ENCODE results near the gene AUTS2. TPM values are rescaled to one million over a fixed set of nuclear protein-coding genes. Genes with fewer than 3 reads are reported as not detected.

AUTS2 gene
- total RNA-seq, 1 experiment from 2014 or later = not detected

DNA sequence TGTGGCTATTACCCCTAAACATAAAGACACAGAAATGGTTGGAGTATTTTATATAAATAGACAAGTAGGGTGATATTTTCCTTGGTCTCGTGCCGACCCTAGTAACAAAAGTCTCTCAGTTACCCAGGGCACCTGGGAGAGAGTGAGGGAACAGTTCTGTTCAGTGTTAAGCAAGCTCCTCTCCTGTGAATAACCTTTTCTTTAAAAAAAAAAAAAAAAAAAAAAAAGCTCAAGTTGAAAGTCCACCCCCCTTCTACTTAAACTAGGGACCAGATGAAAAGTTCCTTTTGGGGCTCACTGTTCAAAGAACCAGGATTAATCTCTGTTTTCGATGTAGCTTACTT lies 896.7 kb downstream of the AUTS2 start:
- no peaks in the 10 kb centered on the region for H3K36me3 ChIP-seq
- H3K4me1 ChIP-seq (replicated peaks) = no peaks in the 10 kb centered on the region
- no peak overlapping the region for H3K27ac ChIP-seq
- H3K9me3 ChIP-seq (replicated peaks) = no peaks in the 10 kb centered on the region; the same call in 1 of the 2 replicates
- no peak for DNase-seq (ENCODE audit: low read depth in 1 of 2, low spot score in 2 of 2)
- no peak overlapping the region for H3K4me3 ChIP-seq
- H3K27me3 ChIP-seq (replicated peaks) = no peaks in the 10 kb centered on the region

DNA sequence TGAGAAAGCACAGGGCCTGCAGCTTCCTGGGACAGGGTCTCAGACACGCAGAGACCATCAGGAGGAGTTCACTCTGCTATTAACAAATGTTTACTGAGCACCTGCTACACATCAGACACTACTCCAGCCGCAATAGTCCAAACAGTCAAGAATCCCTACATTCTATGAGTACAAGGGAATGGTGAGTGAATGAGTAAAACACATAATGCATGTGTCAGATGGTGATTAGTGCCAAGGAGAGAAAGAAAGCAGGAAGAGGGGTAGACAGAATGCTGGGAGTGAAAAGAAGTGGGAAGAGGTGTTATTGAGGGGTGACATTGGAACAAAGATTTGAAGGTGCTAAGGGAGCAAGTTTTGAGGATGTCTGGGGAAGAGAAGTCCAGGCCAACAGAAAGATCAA lies 899.5 kb downstream of the AUTS2 start:
- Histone ChIP-seq H3K36me3 (no peaks in the 10 kb centered on the region), H3K4me1 (replicated peaks) (no peaks in the 10 kb centered on the region), H3K27me3 (replicated peaks) (no peaks in the 10 kb centered on the region), H3K4me3 (no peak overlapping the region), H3K27ac (no peak overlapping the region), H3K9me3 (replicated peaks) (no peaks in the 10 kb centered on the region; the same call in 1 of the 2 replicates)
- DNase-seq (ENCODE audit: low read depth in 1 of 2, low spot score in 2 of 2) = no peak

DNA sequence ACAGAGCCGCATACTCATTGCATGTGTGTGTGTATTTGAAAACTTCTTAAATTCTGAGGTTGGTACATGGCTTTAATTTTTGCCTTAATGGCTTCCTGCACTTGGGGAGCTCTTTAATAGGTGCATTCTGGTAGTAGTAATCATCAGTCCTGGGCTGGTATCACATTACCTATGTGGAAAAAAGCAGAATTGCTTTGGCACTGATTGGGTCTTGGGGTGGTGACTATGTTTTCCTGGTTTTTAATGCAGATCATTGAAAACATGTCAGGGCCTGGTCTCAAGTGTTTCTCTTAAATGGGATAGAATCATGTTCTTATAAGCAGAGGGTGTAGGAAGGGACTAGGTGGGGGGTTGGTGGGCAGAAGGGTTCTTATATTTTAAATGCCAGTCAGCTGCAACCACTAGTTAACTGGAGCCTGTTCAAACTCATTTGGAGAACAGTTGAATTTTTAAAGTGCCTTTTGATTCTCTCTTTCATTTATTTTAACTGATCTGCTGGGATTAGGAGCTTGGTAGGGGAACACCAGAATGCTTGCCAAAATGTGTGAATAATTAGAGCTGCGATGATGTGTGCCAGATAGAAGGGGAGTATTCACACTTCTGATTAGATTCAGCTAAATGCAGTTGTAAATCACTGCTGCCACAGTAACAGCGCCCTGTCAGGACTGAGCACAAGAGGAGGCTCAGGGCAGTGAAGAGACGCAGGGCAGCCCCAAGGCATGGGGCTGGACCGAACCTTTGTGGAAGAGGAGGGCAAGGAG lies 900.1 kb downstream of the AUTS2 start:
- no peaks in the 10 kb centered on the region for H3K27me3 ChIP-seq (replicated peaks)
- H3K4me3 ChIP-seq = no peak overlapping the region
- no peaks in the 10 kb centered on the region; the same call in 1 of the 2 replicates for H3K9me3 ChIP-seq (replicated peaks)
- H3K4me1 ChIP-seq (replicated peaks) = no peaks in the 10 kb centered on the region
- no peak for DNase-seq (ENCODE audit: low read depth in 1 of 2, low spot score in 2 of 2)
- no peak overlapping the region for H3K27ac ChIP-seq
- H3K36me3 ChIP-seq = no peaks in the 10 kb centered on the region

DNA sequence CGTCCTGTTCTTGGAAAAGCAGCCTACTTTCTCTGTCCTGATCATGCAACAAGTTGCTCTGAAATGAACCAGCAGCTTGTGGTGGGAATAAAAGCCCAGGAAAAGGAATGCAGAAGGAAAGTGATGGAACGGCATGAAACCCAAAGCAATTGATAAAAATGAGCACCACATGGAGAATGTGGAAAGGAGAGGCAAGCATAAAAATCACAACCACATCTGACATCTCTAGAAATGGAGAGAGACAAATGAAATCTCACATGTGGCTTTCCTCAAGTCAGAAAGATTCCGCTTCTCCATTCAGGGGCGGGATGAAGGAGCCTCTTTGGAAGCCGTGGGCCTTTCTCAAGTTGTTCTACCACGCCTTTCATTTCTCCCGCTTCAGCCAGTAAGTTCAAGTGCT lies 902.0 kb downstream of the AUTS2 start:
- H3K4me1 ChIP-seq (replicated peaks) = no peaks in the 10 kb centered on the region
- no peak overlapping the region for H3K27ac ChIP-seq
- no peaks in the 10 kb centered on the region for H3K36me3 ChIP-seq
- no peaks in the 10 kb centered on the region for H3K27me3 ChIP-seq (replicated peaks)
- no peaks in the 10 kb centered on the region; the same call in 1 of the 2 replicates for H3K9me3 ChIP-seq (replicated peaks)
- H3K4me3 ChIP-seq = no peak overlapping the region
- DNase-seq (ENCODE audit: low read depth in 1 of 2, low spot score in 2 of 2) = no peak

DNA sequence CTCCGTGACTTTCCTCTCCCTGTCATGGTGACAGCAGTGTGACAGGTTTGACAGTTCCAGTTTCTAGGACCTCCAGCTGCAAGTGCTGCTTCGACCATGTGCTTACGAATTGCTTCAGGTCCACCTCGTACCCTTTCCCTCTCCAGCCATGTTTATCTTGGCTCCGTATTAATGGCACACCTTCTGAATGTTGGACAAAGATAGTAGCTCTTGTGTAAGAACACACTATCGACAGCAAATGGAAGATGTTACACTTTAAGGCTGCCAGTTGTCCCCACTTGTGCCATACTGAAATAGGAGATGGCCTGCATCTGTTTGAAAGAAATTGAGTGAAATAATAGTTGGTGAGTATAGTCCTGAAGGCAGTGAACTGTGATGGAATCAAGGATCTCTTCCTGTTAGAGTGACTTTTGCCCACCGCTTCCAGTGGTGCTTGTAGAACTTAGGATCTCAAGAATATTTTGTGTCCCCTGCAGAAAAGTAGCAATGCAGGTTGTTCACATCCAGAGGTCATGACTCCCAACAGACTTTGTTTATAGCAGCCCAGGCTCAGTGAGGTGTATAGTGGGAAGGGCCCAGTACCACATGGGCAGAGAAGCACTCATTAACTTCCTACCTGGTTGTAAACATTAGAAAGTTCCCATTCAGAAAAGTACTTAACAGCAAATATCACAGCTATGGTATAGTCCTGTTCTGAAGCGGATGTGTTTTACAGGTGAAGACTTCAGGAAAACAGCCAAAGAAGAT lies 904.0 kb downstream of the AUTS2 start:
- no peaks in the 10 kb centered on the region; the same call in 1 of the 2 replicates for H3K9me3 ChIP-seq (replicated peaks)
- DNase-seq (ENCODE audit: low read depth in 1 of 2, low spot score in 2 of 2) = no peak
- no peaks in the 10 kb centered on the region for H3K36me3 ChIP-seq
- H3K4me3 ChIP-seq = no peak overlapping the region
- no peak overlapping the region for H3K27ac ChIP-seq
- no peaks in the 10 kb centered on the region for H3K4me1 ChIP-seq (replicated peaks)
- H3K27me3 ChIP-seq (replicated peaks) = no peaks in the 10 kb centered on the region

DNA sequence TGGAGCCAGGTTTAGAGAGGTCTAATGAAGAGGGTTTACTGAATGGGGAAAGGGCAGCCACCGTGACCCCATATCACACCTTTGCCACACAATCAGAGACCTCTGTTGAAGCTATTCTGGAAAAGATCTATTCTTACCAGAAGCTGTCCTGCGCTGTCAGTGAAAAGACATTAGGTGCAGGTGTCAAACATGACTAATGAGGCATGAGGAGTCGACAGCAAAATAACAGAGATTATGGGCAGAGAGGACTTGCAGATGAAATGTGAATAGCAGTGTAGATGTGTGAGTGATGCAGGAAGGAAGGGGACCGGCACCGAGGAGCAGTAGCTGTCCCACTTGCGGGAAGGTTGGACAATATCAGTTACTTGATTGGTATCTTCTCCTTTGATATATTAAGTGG lies 906.0 kb downstream of the AUTS2 start:
- Histone ChIP-seq H3K27ac (no peak overlapping the region), H3K4me1 (replicated peaks) (no peaks in the 10 kb centered on the region), H3K9me3 (replicated peaks) (no peaks in the 10 kb centered on the region; the same call in 1 of the 2 replicates), H3K36me3 (no peaks in the 10 kb centered on the region), H3K4me3 (no peak overlapping the region), H3K27me3 (replicated peaks) (no peaks in the 10 kb centered on the region)
- DNase-seq (ENCODE audit: low read depth in 1 of 2, low spot score in 2 of 2) = no peak

DNA sequence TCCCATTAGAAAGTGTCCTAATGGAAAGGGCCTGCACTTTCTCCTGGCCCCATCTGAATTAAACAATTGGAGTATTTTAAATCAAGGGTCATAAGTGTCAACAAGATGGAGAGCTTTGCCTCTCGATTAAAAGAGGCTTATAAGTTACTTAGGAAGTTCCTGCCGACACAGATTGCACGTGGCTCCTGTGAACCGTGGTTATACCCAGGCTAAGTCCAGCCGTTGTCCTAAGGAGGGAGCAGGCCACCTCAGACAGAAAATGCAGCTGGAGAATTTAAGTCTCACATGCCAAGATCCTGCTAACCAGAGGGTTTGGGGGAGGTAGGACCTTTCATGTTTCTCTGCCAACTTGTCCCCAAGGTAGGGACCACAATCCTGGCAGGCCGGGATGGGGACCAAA lies 907.2 kb downstream of the AUTS2 start:
- no peaks in the 10 kb centered on the region for H3K27me3 ChIP-seq (replicated peaks)
- no peak overlapping the region for H3K27ac ChIP-seq
- DNase-seq (ENCODE audit: low read depth in 1 of 2, low spot score in 2 of 2) = no peak
- no peak overlapping the region for H3K4me3 ChIP-seq
- no peaks in the 10 kb centered on the region for H3K4me1 ChIP-seq (replicated peaks)
- H3K9me3 ChIP-seq (replicated peaks) = no peaks in the 10 kb centered on the region; the same call in 1 of the 2 replicates
- no peaks in the 10 kb centered on the region for H3K36me3 ChIP-seq

DNA sequence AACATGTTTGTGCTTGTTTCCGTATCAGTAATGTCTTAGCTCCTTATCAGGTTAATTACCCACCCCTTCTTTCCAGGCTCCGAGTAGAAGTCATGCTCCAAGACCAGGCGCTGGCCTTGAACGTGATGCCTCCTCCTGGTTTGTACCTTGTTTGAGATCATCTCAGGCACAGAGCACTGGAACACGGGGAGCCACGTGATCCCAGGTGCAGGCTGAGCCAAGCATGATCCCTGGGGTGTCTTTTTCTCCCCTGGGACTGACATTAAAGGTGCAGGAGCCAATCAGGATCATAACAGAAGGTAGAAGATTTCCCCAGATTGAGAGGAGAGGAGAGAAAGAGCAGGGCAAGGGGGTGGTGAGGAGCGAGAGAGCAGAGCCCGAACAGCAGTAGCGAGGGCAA lies 907.6 kb downstream of the AUTS2 start:
- Histone ChIP-seq H3K27ac (no peak overlapping the region), H3K4me3 (no peak overlapping the region), H3K27me3 (replicated peaks) (no peaks in the 10 kb centered on the region), H3K36me3 (no peaks in the 10 kb centered on the region), H3K9me3 (replicated peaks) (no peaks in the 10 kb centered on the region; the same call in 1 of the 2 replicates), H3K4me1 (replicated peaks) (no peaks in the 10 kb centered on the region)
- DNase-seq (ENCODE audit: low read depth in 1 of 2, low spot score in 2 of 2) = no peak

DNA sequence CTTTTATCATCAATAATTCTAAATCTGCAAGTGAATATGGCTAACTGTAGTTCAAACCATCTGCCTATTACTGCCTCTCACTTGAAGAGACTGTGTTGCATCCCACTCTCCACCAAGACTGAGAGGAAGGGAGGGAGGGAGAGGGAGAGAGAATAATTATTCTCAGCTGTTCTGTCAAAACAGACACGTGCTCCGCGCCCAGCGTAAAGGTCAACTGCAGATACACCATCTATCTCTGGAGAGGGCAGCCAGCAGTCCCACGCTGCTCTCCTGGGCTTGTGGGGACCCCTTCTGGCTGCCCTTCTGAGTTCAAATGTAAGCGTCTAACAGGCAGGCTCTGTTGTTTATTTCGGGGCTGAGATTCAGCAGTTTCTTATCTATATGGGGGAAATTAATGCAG lies 908.2 kb downstream of the AUTS2 start:
- DNase-seq (ENCODE audit: low read depth in 1 of 2, low spot score in 2 of 2) = no peak
- H3K36me3 ChIP-seq = no peaks in the 10 kb centered on the region
- H3K27ac ChIP-seq = no peak overlapping the region
- H3K27me3 ChIP-seq (replicated peaks) = no peaks in the 10 kb centered on the region
- no peaks in the 10 kb centered on the region for H3K4me1 ChIP-seq (replicated peaks)
- H3K9me3 ChIP-seq (replicated peaks) = no peaks in the 10 kb centered on the region; the same call in 1 of the 2 replicates
- H3K4me3 ChIP-seq = no peak overlapping the region

DNA sequence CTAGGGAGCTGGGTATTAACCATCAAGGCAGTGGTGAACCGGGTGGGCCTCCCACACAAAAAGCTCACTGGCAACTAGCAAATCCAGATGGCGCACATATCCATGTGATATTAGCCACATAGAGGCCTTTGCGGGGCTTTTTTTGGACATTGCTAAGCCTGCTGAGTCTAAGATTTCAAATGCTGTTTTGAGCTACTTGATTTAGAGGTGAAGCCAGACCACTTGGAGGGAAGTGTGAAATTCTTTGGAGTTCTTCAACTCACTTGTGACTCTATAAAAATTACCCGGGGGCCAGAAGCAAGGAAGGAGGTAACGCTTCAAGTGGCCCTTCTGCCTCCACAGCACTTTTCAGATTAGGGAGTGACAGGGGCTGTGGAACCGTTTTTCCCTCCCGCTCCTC lies 913.9 kb downstream of the AUTS2 start:
- no peaks in the 10 kb centered on the region for H3K36me3 ChIP-seq

DNA sequence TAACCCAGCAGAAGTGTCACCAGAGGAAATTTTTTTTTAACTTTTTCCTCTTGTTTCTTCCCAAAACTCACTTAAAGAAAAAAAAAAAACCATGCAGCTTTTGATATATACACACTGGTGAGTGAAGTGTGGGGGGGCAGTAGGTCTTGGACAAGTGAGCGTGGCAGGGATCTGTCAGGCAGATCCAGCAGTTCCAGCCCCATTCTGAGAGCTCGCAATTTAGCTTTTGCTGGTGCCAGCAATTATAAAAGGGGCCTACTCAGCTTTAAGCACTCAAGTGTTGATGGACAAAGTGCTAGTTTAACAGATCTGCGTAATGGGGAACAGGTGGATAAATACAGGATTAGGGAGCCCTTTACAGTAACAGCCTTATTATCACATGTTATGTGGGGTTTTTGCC lies 914.5 kb downstream of the AUTS2 start:
- Histone ChIP-seq H3K36me3 (no peaks in the 10 kb centered on the region), H3K4me3 (no peak overlapping the region), H3K27ac (no peak overlapping the region), H3K4me1 (replicated peaks) (no peaks in the 10 kb centered on the region), H3K27me3 (replicated peaks) (no peaks in the 10 kb centered on the region), H3K9me3 (replicated peaks) (no peaks in the 10 kb centered on the region)
- DNase-seq (ENCODE audit: low read depth in 1 of 2, low spot score in 2 of 2) = no peak

More for the DNA sequence above, 913.9 kb downstream of the AUTS2 start:
- Histone ChIP-seq H3K27ac (no peak overlapping the region), H3K4me3 (no peak overlapping the region), H3K27me3 (replicated peaks) (no peaks in the 10 kb centered on the region), H3K4me1 (replicated peaks) (no peaks in the 10 kb centered on the region), H3K9me3 (replicated peaks) (no peaks in the 10 kb centered on the region)
- no peak for DNase-seq (ENCODE audit: low read depth in 1 of 2, low spot score in 2 of 2)

DNA sequence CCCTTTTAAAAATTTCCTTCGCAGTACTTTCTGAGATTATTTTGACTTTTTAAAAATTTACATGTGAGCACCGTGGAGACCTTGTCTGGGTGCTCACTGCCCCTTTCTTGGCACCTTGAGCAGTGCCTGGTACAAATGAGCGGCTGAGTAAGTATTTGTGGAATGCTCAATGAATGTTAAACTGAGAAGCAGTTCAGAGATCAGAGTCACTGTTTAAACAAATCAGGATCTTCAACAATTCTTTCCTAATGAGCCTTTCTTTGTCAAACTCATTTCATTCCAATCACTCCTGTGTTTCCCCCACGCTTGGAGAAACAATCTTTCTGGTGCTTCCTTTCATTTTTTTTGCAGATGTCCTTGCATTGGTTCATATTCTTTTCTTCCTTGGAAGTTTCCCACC lies 922.3 kb downstream of the AUTS2 start:
- no peaks in the 10 kb centered on the region for H3K9me3 ChIP-seq (replicated peaks)
- H3K27ac ChIP-seq = no peak overlapping the region
- H3K4me1 ChIP-seq (replicated peaks) = no peaks in the 10 kb centered on the region
- no peaks in the 10 kb centered on the region for H3K27me3 ChIP-seq (replicated peaks)
- H3K36me3 ChIP-seq = no peaks in the 10 kb centered on the region
- H3K4me3 ChIP-seq = no peak overlapping the region
- no peak for DNase-seq (ENCODE audit: low read depth in 1 of 2, low spot score in 2 of 2)

DNA sequence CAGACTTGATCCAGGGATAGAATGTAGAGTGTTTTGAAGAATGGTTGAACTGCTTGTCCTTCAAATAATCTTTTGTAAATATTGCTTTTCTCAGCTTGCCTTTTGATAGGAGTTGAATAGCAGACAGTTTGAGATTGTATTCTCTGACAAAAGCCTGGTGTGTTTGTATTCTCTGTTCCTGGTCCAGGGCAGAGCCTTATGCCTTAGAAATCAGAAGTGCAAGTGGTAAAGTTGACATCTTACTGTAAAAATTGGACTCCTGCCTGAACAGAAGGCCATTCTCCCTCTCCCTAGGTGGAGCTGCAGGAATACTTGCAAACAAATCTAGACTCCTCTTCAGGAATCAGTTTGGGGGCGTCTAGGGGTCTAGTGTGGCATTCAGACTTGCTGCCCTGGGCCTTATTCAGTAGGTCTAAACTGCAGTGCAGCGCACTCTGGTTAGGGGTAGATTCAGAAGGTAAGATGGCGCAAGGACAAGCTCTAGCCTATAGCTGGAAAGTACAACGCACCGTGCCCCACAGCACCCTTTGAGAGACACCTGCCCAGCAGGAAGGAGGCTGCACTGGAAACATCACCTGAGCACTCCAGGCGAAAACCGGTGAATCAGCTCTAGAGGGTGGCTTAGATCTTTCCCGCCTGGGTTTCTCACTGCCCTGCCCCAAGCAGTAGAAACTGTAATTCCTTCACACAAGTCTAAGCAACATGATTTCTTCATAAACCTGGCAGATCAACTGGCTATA lies 925.1 kb downstream of the AUTS2 start:
- H3K36me3 ChIP-seq = no peaks in the 10 kb centered on the region
- no peak for DNase-seq (ENCODE audit: low read depth in 1 of 2, low spot score in 2 of 2)
- H3K9me3 ChIP-seq (replicated peaks) = no peaks in the 10 kb centered on the region; the same call in 1 of the 2 replicates
- H3K4me3 ChIP-seq = no peak overlapping the region
- H3K4me1 ChIP-seq (replicated peaks) = no peaks in the 10 kb centered on the region
- H3K27ac ChIP-seq = no peak overlapping the region
- H3K27me3 ChIP-seq (replicated peaks) = no peaks in the 10 kb centered on the region

DNA sequence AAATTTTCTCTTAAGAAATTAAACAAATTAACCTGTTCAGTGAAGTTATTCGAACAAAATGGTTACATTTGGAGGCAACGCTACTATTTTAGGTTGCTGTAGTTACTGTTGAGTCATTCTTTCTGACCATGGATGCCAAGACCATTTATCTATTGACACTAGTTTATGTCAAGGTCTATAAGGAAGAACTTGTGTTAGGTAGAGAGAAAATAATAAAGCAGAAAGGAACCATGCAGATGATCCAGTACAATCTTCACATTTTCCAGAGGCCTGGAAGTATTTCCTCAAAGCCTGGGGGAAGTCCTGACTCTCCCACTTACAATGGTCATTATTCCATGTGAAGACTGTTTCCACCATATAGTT lies 925.7 kb downstream of the AUTS2 start:
- no peaks in the 10 kb centered on the region for H3K27me3 ChIP-seq (replicated peaks)
- H3K4me3 ChIP-seq = no peak overlapping the region
- no peaks in the 10 kb centered on the region for H3K36me3 ChIP-seq
- no peaks in the 10 kb centered on the region for H3K4me1 ChIP-seq (replicated peaks)
- DNase-seq (ENCODE audit: low read depth in 1 of 2, low spot score in 2 of 2) = no peak
- no peak overlapping the region for H3K27ac ChIP-seq
- H3K9me3 ChIP-seq (replicated peaks) = no peaks in the 10 kb centered on the region; the same call in 1 of the 2 replicates

Measured in SJSA1 (cell line).